ENCODE measurements around the gene KRTAP12-1. TPM values are rescaled to one million over a fixed set of nuclear protein-coding genes. Genes with fewer than 3 reads are reported as not detected.
"Not testable (repeated sequence)": the region's sequence is repeated elsewhere in the genome, so short reads cannot be mapped to it uniquely, and the experiment has no call there.

Gene KRTAP12-1
- total RNA-seq, 1 donor from 2014 or later: not detected

DNA sequence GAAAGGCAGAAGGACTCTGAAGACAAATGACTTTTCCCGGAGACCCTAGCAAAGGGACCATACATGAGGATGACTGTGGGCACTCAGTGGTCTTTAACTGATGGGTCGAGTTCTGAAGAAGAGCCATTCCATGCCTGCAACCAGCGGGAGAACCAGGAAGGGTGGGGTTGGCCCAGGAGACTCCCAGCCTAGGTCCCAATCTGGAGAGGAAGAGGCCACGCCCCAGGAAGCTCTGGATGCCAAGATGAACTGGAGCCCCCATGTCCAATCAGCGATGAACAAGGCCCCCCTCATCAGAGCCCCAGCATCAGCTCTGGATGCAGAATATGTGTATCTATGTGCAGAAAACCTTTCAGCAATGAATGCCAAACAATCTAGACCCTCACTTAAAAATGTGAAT is 41.2 kb downstream of the KRTAP12-1 start:
- TF ChIP-seq, protein P1, sequence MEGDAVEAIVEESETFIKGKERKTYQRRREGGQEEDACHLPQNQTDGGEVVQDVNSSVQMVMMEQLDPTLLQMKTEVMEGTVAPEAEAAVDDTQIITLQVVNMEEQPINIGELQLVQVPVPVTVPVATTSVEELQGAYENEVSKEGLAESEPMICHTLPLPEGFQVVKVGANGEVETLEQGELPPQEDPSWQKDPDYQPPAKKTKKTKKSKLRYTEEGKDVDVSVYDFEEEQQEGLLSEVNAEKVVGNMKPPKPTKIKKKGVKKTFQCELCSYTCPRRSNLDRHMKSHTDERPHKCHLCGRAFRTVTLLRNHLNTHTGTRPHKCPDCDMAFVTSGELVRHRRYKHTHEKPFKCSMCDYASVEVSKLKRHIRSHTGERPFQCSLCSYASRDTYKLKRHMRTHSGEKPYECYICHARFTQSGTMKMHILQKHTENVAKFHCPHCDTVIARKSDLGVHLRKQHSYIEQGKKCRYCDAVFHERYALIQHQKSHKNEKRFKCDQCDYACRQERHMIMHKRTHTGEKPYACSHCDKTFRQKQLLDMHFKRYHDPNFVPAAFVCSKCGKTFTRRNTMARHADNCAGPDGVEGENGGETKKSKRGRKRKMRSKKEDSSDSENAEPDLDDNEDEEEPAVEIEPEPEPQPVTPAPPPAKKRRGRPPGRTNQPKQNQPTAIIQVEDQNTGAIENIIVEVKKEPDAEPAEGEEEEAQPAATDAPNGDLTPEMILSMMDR (IDR thresholded peaks at IDR 0.05; ENCODE audit: insufficient read depth, low read length, poor library complexity, severe bottlenecking): no peak
- DNase-seq (ENCODE audit: low read depth): no peak
- Histone ChIP-seq H3K27me3 (ENCODE audit: control insufficient read depth, insufficient read depth, low read length) (peaks cover 3% of the 10 kb centered on the region), H3K4me3 (ENCODE audit: low read depth, low read length) (no peak overlapping the region), H3K36me3 (ENCODE audit: control insufficient read depth, insufficient read depth, low read length) (no peaks in the 10 kb centered on the region)

DNA sequence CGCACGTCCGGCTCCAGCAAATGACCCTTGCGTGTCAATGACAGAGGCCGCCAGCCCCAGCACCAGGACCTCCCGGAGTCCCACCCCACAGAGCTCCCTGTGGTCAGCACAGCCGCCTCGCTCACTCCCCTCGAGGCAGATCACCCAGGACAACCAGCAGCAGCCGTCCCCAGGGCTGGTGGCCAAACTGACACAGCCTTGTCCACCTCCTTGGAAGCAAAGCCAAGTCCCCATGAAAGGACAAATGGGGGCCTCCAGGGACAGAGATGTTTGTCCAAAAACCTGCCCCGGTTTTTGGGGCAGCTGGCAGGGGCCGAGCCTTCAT is 42.7 kb downstream of the KRTAP12-1 start:
- TF ChIP-seq, protein P1 (IDR thresholded peaks at IDR 0.05; ENCODE audit: insufficient read depth, low read length, poor library complexity, severe bottlenecking): no peak
- no peak for DNase-seq (ENCODE audit: low read depth)
- no peaks in the 10 kb centered on the region for H3K36me3 ChIP-seq (ENCODE audit: control insufficient read depth, insufficient read depth, low read length)
- no peak overlapping the region for H3K4me3 ChIP-seq (ENCODE audit: low read depth, low read length)
- peaks cover 3% of the 10 kb centered on the region for H3K27me3 ChIP-seq (ENCODE audit: control insufficient read depth, insufficient read depth, low read length)

DNA sequence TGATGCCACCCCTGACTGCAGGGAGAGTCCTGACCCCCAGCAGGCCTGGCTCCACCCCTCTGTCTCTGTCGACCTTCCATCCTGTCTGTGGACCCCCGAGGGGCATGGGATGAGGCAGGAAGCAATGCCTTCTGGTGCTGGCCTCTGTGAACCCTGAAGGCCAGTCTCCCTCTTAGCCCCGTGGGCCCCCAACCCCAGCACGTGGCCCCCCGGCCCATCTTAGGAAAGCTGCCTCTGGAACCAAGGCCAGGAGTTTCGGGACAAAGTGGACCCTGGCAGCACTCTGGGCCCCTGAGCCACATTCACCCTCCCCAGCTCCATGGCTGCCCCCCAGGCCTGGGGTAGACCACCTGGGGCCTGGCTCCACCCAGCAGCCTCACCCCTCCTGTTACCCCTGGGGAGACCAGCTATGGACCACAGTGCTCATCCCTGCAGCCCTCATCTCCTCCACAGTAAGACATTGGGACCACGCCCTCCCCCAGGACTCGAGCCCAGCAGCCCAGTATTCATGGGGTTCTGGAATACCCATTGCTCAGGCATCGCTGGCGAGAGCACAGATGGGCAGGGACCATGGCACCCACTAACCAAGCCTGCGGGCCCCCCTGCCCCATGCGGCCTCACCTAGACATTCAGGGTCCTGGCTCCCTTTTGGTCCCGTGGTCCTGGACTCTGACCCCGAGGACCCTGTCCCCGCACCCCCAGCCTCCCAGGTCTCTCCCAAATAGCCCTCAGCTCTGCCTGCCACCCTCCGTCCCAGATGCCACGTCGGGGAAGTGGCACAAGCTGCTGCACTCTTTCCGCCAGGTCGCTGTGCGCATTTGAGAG is 43.2 kb downstream of the KRTAP12-1 start:
- not testable (repeated sequence) for DNase-seq (ENCODE audit: low read depth); H3K27me3 ChIP-seq (ENCODE audit: control insufficient read depth, insufficient read depth, low read length); H3K4me3 ChIP-seq (ENCODE audit: low read depth, low read length); H3K36me3 ChIP-seq (ENCODE audit: control insufficient read depth, insufficient read depth, low read length)

DNA sequence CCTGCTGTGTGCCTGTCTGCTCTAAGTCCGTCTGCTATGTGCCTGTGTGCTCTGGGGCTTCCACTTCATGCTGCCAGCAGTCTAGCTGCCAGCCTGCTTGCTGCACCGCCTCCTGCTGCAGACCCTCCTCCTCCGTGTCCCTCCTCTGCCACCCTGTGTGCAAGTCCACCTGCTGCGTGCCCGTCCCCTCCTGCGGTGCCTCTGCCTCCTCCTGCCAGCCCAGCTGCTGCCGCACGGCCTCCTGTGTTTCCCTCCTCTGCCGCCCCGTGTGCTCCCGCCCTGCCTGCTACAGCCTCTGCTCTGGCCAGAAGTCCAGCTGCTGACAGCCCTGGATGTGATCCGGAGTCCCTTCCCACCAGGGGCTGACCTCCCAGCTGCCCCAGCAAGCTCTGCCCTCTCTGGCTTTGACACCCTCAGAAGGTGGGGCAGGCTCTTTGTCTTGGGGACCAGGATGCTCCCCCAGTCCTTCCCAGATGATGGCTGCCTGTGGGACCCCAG is 44.1 kb downstream of the KRTAP12-1 start:
- H3K27me3 ChIP-seq (ENCODE audit: control insufficient read depth, insufficient read depth, low read length); H3K36me3 ChIP-seq (ENCODE audit: control insufficient read depth, insufficient read depth, low read length); DNase-seq (ENCODE audit: low read depth): not testable (repeated sequence)

DNA sequence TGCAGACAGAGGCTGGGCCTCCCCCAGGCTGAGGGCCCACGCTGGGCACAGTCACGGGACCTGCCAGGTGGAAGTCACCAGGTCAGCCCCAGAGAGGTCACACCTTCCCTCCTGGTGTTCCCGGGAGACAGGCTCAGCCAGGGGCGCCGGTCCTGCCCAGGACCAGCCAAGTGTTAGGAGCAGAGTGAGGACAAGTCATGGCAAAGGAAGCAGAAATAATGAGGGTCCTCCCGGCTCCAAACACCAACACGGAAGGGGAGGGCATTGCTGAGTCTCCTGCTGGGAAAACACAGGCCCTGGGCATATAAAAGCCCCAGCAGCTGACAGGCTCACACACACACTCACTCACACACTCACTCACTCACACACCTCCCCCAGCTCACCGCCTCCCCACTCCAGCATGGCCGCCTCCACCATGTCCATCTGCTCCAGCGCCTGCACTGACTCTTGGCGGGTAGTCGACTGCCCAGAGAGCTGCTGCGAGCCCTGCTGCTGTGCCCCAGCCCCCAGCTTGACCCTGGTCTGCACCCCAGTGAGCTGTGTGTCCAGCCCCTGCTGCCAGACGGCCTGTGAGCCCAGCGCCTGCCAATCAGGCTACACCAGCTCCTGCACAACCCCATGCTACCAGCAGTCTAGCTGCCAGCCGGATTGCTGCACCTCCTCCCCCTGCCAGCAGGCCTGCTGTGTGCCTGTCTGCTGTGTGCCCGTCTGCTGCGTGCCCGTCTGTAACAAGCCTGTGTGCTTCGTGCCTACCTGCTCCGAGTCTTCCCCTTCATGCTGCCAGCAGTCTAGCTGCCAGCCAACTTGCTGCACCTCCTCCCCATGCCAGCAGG is 44.7 kb downstream of the KRTAP12-1 start, which contains the start of gene KRTAP10-10:
Gene KRTAP10-10 (plus strand): TSS at position 339 of the 833 bp plus-strand sequence. CDS start 62 bp downstream, at position 401.
- Histone ChIP-seq H3K36me3 (ENCODE audit: control insufficient read depth, insufficient read depth, low read length) (no peaks in the 10 kb centered on the region), H3K27me3 (ENCODE audit: control insufficient read depth, insufficient read depth, low read length) (peaks cover 3% of the 10 kb centered on the region), H3K4me3 (ENCODE audit: low read depth, low read length) (no peak within 1 kb of the TSS)
- no peak for DNase-seq (ENCODE audit: low read depth)
- TF ChIP-seq, protein P1 (IDR thresholded peaks at IDR 0.05; ENCODE audit: insufficient read depth, low read length, poor library complexity, severe bottlenecking): no peak

More for the DNA sequence above, 44.1 kb downstream of the KRTAP12-1 start:
- not testable (repeated sequence) for H3K4me3 ChIP-seq (ENCODE audit: low read depth, low read length)

DNA sequence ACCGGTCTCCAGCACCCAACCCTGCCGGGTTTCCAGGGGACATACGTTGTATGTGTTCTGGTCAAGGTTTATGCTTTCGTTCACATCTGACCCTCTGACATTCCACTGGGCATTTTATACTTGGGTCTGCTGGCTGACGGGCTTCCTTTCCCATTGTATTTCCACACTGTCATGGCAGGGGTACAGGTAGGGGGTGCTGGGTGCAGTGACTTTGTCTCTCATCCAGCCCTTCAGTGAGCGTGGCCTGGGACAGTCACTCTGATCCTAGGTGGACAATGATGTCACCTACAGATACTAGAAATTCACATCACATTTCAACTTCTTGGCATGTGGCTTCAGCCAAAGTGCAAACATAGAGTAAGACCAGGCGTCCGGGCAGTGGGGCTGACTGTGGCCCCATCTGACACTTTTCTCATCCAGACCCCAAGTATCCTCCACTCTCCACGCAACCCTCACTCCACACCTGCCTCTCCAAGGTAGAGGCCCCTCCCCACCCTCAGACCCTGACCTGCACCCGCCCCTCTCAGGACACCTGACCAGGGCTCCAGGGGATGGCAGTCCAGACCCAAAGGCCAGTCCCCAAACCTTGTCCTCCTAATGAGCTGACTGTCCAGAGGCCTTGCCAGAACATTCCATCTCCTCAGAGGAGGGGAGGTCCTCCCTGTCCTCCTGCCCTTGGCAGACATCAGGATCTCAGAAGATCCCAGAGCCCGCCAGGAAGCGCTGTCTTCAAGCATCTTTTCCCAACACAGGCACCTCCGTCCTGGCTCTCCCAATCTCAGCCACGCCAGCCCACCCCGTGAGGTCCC is 45.5 kb downstream of the KRTAP12-1 start:
- DNase-seq (ENCODE audit: low read depth): no peak

More for the DNA sequence above, 45.5 kb downstream of the KRTAP12-1 start:
- Histone ChIP-seq H3K4me3 (ENCODE audit: low read depth, low read length) (no peak overlapping the region), H3K36me3 (ENCODE audit: control insufficient read depth, insufficient read depth, low read length) (no peaks in the 10 kb centered on the region), H3K27me3 (ENCODE audit: control insufficient read depth, insufficient read depth, low read length) (peaks cover 3% of the 10 kb centered on the region)
- TF ChIP-seq, protein P1 (IDR thresholded peaks at IDR 0.05; ENCODE audit: insufficient read depth, low read length, poor library complexity, severe bottlenecking): no peak

Data from kidney epithelial cell (primary cell).